NCI-H1105 (cell line): Measurements from ENCODE around the gene OR2V2.
"Not testable (repeated sequence)": the region's sequence is repeated elsewhere in the genome, so short reads cannot be mapped to it uniquely, and the experiment has no call there.

Experiments used
- DNase-seq: peaks from one replicate; lab custom pipeline; 2025; lab: John Stamatoyannopoulos, UW

The OR2V2 gene

DNA sequence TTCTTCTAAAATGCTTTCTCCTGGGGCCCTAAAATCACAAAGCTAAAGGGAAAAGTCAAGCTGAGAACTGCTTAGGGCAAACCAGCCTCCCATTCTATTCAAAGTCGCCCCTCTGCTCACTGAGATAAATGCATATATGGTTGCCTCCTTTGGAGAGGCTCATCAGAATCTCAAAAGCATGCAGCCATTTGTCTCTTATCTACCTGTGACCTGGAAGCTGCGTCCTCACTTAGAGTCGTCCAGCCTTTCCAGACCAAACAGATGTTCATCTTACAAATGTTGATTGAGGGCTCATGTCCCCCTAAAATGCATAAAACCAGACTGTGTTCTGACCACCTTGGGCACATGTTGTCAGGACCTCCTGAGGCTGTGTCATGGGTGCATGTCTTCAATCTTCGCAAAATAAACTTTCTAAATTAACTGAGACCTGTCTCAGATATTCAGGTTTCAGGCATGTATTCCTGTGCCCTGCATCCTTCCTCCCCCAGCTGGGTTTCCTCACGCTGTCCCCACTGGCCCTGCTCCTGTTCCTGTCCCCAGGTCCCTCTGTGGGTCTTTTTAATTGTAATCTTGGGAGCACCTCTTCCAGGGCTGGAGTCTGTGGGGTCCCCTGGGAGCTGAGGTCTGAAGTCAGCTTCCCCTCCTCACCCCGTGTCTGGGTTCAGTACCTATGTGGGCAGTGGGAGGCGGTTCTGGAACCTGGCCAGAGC lies at the start of gene OR2V2:
Gene OR2V2 (plus strand): TSS at position 660 of the 710 bp plus-strand sequence. CDS start 7,357 bp downstream, outside the sequence.
- DNase-seq, result not testable (repeated sequence)

DNA sequence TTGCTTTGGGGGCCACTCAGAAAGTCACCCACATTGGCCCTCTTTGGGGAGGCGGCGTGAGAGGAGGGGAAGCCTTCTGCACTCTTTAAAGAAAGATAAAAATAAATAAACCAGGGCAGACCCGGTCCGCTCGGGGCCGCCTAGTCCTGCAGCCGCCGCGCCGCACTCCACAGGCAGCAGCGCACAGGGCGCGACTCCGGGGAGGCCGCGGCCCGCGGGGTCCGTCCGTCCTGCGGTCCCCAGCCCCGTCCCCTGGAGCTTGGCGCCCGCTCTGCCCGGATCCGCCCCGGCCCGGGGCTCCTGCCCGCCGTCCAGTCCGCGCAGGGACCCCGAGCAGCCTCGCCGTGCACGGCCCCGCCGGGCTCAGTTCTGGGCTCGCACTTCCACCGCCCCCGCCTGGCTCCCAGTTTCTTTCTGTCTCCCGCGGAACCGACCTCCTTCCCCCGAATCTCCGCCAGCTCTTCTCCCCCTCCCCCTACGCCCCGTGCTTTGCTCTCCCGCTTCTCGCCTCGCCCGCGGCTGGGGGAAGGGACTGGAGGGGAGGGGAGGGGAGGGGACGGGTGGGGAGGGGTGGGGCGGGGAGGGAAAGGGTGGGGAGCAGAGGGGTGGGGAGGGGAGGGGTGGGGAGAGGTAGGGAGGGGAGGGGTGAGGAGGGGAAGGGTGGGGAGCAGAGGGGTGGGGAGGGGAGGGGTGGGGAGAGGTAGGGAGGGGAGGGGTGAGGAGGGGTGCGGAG lies 49.5 kb upstream of the OR2V2 start:
- not testable (repeated sequence) for DNase-seq

- DNase-seq, result no peak
Observed at GRCh38 chr5:181098762-181099601, 48.4 kb upstream of the OR2V2 start.

- no peak for DNase-seq
Observed at GRCh38 chr5:181099602-181100086, 47.7 kb upstream of the OR2V2 start.

DNA sequence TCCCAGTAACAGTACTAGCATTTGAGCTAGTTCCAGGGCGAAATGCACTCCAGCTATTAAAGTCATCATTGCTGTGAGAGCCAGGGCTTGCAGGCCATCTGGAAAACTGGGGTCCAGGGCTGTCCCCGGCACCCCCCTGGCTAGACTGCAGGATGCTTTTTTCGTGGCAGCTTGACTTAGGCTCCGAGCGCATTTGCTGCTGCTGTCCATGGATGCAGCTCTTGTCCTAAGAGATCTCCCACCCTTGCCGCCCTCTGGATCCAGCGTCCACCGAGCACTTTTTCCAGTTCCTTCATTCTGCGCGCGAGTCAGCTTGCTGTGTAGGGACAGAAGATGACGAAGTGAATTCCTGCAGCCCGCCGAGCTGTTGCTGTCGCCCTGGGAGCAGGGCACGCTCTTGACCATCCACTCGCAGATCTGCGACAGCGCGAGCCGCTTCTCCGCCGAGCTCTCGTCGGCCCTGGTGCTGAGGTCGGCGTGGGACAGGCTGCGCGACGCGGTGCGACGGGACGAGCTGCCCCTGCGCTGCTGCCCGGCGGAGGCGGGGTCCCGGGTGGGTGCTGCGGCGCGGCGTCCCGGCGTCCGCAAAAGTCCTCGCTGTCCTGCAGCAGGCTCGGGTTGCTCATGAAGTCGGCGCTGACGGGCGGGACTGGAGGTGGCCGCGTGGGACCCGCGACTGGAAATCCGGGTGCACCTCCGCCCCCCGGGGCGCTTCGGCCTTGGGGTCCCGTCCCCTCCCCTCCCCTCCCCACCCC lies 47.1 kb upstream of the OR2V2 start:
- DNase-seq, result no peak

DNA sequence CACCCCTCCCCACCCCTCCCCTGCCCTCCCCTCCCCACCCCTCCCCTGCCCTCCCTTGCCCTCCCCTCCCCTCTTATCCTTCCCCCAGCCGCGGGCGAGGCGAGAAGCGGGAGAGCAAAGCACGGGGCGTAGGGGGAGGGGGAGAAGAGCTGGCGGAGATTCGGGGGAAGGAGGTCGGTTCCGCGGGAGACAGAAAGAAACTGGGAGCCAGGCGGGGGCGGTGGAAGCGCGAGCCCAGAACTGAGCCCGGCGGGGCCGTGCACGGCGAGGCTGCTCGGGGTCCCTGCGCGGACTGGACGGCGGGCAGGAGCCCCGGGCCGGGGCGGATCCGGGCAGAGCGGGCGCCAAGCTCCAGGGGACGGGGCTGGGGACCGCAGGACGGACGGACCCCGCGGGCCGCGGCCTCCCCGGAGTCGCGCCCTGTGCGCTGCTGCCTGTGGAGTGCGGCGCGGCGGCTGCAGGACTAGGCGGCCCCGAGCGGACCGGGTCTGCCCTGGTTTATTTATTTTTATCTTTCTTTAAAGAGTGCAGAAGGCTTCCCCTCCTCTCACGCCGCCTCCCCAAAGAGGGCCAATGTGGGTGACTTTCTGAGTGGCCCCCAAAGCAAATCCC lies 46.2 kb upstream of the OR2V2 start:
- not testable (repeated sequence) for DNase-seq

- not testable (repeated sequence) for DNase-seq
Observed at GRCh38 chr5:181101930-181102674, 45.3 kb upstream of the OR2V2 start.

DNA sequence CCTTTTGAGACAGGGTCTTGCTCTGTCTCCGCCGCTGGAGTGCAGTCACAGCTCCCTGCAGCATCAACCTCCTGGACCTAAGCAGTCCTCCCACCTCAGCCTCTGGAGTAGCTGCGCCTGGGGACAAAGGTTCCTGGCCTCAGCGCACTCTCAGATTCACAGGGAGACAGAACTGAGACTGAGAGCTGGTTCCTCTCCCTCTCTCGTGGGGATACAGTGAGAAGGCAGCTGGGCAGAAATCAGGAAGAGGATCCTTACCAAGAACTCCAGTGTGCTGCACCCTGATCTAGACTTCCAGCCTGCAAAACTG lies 43.2 kb upstream of the OR2V2 start:
- DNase-seq, result not testable (repeated sequence)

- not testable (repeated sequence) for DNase-seq
Observed at GRCh38 chr5:181104606-181105390, 42.6 kb upstream of the OR2V2 start.

GRCh38 chr5:181105391-181106025 lies 41.9 kb upstream of the OR2V2 start:
- DNase-seq, result no peak

- no peak for DNase-seq
Observed at GRCh38 chr5:181107699-181108098, 39.7 kb upstream of the OR2V2 start.

- DNase-seq, result no peak
Observed at GRCh38 chr5:181108578-181109165, 38.7 kb upstream of the OR2V2 start.

DNA sequence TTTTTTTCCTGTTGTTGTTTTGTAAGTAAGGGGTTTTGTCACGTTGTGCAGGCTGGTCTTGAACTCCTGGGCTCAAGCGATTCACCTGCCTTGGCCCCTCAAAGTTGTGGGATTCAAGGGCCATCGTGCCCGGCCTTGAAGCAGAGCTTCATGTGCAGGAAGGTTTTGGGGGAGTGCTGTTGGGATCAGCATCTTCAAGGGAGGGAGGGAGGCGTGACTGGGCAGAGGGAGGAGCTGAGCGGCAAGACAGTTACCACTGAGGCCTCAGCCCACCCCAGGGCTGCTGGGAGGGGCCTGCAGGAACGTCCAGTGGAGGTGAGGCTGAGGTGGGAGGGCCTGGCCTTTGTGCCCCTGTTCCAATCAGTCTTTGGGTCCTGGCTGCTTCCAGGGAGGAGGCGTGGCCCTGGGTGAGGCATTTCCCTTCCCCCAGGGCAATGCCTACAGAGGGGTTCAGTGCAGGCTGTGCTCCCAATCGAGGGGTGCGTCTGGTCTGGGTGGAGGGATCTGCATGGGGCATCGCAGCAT lies 37.8 kb upstream of the OR2V2 start:
- no peak for DNase-seq

GRCh38 chr5:181111010-181111409 lies 36.4 kb upstream of the OR2V2 start:
- no peak for DNase-seq

DNA sequence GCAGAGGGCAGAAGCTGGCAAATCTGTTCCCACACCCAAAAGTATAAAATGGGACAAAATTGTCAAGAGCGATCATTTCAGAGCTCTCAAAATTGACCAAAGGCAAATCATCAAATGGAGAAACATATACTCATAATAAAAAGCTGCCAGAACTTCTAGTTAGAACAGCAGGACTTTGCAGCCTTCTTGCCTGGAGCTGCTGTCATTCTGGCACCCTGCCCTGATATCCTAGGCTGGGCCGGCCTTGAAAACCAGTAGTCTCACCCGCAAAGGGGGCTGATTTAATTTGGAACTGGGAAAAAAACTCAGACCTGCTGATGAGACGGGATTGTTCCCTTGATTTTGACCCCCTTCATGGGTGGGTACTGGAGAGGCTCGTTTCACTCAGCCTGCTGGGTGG lies 34.9 kb upstream of the OR2V2 start:
- no peak for DNase-seq

DNA sequence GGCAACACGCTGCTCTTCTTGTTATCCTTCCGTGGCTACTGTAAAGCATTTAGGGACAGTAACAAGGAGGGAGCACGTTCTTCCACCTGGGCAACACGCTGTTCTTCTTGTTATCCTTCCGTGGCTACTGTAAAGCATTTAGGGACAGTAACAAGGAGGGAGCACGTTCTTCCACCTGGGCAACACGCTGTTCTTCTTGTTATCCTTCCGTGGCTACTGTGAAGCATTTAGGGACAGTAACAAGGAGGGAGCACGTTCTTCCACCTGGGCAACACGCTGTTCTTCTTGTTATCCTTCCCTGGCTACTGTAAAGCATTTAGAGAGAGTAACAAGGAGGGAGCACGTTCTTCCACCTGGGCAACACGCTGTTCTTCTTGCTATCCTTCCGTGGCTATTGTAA lies 33.8 kb upstream of the OR2V2 start:
- DNase-seq, result not testable (repeated sequence)

- no peak for DNase-seq
Observed at GRCh38 chr5:181114284-181114843, 33.0 kb upstream of the OR2V2 start.
